D341Med (cell line): ENCODE results near the gene LTC4S.
"Not testable (repeated sequence)": the region's sequence is repeated elsewhere in the genome, so short reads cannot be mapped to it uniquely, and the experiment has no call there.

ENCODE experiments used
- DNase-seq: peaks from one replicate; pipeline ENCODE4 v3.0.0; 2012; ENCODE audit warnings: low spot score

Gene LTC4S

GRCh38 chr5:179769796-179770195 is 24.0 kb upstream of the LTC4S start:
- no peak for DNase-seq

GRCh38 chr5:179771311-179771895 is 22.4 kb upstream of the LTC4S start:
- DNase-seq, result no peak

DNA sequence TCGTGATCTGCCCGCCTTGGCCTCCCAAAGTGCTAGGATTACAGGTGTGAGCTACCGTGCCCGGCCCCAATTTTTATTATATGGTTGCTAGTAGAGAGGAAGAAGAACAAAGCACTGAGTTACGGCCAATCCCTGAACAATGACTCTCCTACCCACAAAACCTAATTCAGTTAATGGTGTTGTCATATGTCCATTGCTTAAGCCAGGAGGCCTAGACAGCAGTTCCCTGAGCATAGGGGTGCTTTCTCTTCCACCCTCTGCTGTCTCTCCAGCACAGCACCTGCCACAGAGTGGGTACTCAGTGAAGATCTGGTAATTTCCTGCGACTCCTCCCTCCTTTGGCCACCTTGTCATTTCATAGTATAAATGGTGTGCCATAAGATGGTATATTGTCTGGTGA is 21.4 kb upstream of the LTC4S start:
- no peak for DNase-seq

GRCh38 chr5:179773686-179774040 is 20.1 kb upstream of the LTC4S start:
- DNase-seq, result no peak

DNA sequence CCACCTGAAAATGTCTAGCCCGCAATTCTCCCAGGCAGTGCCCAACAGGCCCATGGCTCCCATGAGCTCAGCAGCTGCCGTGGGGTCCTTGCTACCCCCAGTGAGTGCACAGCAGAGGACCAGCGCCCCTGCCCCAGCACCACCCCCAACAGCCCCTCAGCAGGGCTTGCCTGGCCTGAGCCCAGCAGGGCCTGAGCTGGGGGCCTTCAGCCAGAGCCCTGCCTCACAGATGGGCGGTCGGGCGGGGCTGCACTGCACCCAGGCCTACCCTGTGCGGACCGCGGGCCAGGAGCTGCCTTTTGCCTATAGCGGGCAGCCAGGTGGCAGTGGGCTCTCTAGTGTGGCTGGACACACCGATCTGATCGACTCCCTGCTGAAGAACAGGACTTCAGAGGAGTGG is 19.3 kb upstream of the LTC4S start:
- no peak for DNase-seq

DNA sequence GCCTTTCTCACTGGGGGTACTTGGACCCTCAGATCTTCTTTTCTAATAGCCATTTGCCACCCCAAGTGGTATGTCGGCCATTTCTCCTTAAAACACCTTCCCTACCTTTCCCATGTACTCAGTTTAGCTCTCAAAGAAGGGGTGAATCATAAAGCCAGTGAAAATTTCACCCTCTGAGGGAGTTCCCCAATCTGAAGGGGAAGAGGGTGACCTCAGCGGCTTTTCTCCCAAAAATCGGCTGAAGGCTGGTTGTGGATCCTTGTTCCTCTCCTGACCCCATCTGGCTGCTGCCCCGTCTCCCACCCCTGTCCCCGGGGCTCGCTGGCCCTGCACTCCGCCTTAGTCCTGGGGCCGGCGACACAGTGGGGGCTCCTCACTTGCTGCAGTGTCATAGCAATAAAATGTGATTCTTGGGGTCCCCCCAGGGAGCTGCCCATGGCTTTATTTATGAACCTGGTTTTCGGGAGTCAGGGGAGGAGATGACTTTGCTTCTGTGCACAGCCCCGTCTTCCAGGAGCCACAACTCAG is 17.3 kb upstream of the LTC4S start:
- DNase-seq, result no peak

DNA sequence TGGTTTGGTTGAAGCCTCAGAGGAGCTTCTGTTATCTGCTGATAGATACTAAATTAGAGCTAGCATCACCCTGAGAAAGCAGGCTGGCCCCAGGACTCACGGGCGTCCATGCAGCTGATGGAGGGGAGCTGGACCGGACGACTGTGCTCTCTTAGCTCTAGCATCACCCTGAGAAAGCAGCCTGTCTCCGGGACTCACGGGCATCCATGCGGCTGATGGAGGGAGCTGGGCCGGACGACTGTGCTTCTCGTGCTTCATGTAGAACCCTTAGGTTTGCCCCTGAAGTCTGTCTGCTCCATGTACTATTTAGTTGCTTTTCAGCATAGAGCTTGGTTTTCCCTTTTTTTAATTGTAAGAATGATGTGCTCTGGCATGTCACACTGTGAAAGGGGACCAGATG is 16.3 kb upstream of the LTC4S start:
- DNase-seq, result no peak

DNA sequence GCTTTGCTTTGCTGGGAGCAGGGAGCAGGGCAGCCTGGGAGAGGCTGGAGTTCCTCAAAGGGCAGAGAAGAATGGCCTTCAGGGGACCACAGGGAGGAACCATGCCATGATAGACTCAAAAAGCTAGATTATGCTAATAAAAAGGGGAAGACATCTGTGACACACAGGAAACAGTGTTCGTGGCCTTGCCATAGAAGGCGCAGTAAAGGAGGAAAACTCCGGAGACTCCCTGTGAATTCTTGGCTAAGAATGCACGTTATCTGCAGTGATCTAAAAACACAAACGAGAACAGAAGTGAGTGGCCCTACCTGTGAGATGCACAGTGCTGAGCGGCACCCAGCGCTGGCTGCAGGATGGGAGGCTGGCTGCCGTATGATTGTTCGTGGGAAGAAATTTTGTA is 15.9 kb upstream of the LTC4S start:
- no peak for DNase-seq

GRCh38 chr5:179778591-179778990 is 15.2 kb upstream of the LTC4S start:
- no peak for DNase-seq

- DNase-seq, result no peak
These were observed 14.0 kb upstream of the LTC4S start for GRCh38 chr5:179779826-179780225.

GRCh38 chr5:179780362-179780761 is 13.4 kb upstream of the LTC4S start:
- no peak for DNase-seq

DNA sequence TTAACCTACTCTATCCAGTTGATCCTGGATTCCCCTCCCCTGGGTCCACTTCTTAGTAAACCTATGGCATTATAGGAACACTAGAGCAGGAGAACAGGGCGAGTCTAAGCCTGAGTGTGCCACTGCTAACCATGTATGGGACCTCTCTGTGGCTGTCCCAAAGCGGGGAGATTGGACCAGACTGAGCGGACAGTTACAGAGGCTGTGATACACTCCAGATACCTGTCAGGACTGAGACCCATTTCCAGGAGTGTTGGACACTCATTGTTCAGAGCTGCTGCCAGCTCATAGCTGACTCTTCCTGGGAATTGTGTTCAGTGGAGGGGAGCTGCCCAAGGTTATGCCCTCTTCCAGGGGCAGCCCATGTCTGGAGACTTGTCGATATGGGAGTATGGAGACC is 11.9 kb upstream of the LTC4S start:
- no peak for DNase-seq

- no peak for DNase-seq
These were observed 10.7 kb upstream of the LTC4S start for GRCh38 chr5:179783128-179783527.

GRCh38 chr5:179786861-179787260 is 6.9 kb upstream of the LTC4S start:
- no peak for DNase-seq

GRCh38 chr5:179788193-179788854 is 5.5 kb upstream of the LTC4S start:
- DNase-seq, result no peak

DNA sequence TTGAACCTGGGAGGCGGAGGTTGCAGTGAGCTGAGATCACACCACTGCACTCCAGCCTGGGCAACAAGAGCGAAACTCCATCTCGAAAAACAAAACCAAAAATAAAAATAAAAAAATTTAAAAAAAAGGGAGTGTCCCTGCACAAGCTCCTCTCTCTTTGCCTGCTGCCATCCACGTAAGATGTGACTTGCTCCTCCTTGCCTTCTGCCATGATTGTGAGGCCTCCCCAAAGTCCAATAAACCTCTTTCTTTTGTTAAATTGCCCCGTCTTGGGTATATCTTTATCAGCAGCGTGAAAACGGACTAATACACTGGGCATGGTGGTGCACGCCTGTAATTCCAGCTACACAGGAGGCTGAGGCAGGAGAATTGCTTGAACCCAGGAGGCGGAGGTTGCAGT is 4.5 kb upstream of the LTC4S start:
- DNase-seq, result not testable (repeated sequence)

DNA sequence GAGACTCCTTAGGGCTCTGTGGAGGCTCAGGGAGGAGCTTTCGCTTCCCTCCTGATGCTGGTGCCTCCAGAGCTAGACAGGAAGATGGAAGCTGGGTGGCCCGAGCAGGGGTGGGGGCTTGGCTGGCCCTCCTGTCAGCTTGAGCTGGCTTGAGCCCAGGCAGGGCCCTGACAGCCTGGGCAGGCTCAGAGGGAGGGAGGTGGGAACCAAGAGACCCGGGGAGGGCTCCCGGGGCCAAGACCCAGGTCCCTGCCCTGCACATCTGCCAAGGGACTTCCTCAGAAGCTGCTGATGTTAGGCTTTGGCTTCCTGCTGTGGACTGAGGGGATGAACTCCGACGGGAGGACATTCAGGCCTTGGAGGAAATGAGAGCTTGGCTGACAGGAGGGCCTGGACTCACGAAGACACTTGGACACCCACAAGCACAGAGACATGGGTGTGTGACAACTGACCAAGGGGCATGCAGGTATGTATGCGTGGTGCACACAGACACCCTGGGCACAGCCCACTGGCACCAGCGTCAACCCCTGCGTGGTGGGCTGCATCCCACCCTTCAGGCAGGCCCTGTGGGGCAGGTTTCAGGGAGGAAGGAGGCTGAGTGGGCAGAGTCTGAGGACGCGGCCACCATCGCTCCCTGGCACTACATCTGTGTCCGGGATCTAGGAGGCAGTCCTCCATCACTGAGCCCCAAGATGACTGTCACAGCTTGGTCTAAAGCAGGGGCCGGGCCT is 1.7 kb upstream of the LTC4S start:
- no peak for DNase-seq

DNA sequence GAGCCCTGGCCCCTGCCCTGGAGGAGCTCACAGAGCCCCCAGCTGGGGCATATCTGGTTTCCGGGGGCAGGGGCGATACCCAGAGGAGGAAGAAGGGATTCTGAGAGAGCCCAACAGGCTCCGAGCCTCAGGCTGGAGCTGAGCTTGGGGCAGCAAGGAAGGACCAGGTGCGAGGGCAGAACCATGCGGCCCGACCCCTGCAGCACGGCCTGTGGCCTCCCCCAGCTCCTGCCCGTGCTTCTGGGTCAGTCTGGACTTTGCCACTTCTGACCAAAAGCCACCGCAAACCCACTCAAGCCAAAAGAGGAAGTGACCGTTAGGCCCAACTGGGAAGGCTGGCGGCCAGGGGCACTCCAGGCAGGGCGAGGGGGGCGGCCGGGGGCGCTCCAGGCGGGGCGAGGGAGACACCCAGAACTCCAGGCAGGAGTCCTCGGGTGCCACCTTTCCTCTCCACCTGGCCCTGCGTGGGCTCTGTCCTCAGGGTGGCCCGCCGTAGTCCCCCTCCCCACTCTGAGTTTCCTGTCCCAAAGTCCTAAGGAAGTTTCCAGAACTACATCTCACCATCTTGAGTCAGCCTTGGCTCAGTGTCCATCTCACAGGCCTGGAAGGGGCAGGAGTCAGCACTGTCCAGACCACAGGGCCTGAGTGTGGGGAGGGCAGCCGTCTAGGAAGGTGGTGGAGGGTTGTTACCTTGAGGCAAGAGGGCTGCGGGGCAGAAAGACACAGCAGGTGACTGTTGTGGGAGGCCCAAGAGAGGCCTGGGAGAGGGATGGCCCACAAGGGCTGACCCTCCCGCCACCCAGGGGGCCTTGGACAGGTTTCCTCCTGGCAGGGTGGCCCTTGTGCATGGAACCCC is 946 bp upstream of the LTC4S start:
- peak; percentile 22 for DNase-seq

DNA sequence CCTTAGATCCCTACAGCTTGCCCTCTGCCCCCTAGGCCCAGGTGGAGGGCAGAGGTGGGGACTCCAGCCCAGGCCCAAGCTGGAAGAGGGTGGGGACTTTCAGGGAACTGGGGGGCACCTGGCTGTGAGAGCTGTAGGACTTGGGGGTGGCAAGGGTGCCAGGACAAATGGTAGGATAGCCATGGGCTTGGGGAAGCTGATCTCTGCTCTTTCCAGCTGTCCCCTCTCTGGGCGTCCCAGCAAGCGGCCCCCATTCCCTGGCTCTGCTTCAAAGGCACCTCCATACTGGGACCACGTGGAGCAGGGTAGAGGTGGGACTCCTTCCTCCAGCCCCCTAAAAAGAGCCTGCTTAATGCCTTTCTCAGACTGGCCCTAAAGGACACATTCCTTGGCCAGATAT is 385 bp downstream of the LTC4S start:
- peak; percentile 24 for DNase-seq

- peak; percentile 21 for DNase-seq
These were observed 789 bp downstream of the LTC4S start for GRCh38 chr5:179794575-179794974.

- DNase-seq, result no peak
These were observed 1.5 kb downstream of the LTC4S start for GRCh38 chr5:179795049-179795862.
